Right cardiac atrium (tissue), 5 donors: ENCODE data around the gene CMTM2. TPM values are rescaled to one million over a fixed set of nuclear protein-coding genes. Genes with fewer than 3 reads are reported as not detected.
A peak's percentile ranks its signal among the peaks of the same experiment; 100 is the strongest.

ENCODE experiments used
- ATAC-seq, 2 donors: fragments of 200-7000 bp; cut with Tn5 transposase; one replicate each; pipeline versions ENCODE4 v1.8.0 to v1.9.1; 2020; ENCODE audit warnings: moderate library complexity in 2 of 2, mild to moderate bottlenecking in 1 of 2
- DNase-seq, 3 donors: peaks; one replicate each; pipeline ENCODE4 v3.0.0-alpha.2; 2020
- H3K27ac ChIP-seq: one replicate; pipeline ENCODE4 v1.5.1; 2013; ENCODE audit warnings: mild to moderate bottlenecking, low read length, control low read depth, moderate library complexity
- H3K27me3 ChIP-seq: one replicate; pipeline ENCODE4 v1.6.1; 2013; ENCODE audit not compliant: control insufficient read depth, insufficient read depth
- H3K4me1 ChIP-seq: one replicate; pipeline ENCODE4 v1.6.1; 2013; ENCODE audit warnings: low read length; ENCODE audit not compliant: control insufficient read depth, insufficient read depth
- H3K4me3 ChIP-seq: one replicate; pipeline ENCODE4 v1.5.1; 2013; ENCODE audit warnings: low read length, control low read depth
- H3K9me3 ChIP-seq: one replicate; pipeline ENCODE4 v1.6.1; 2013; ENCODE audit warnings: low read length; ENCODE audit not compliant: control insufficient read depth
- WGBS: extraction: QIAGEN DNeasy Blood & Tissue Kit; methylation state at CpG from one replicate; pipeline ENCODE4 v1.1.7; 2013; 5-methylcytosine and 5-hydroxymethylcytosine counted together
- intact Hi-C, 4 donors: fragments of 100-400 bp; cut with DNase I; formaldehyde crosslinking; loops; one replicate each; pipeline versions ENCODE4 v1.11.0 to v1.14.0; 2022 to 2023
- polyA plus RNA-seq: library from polyadenylated mRNA; stranded (reverse); fragments of 200-250 nt; gene quantifications from one replicate; pipeline ENCODE4 v1.2.3, GENCODE V29; 2013
- total RNA-seq, 4 donors: library from RNA; stranded (reverse); fragmentation: NEBNext Ultra II Directional; extraction: Animal tissue kit (Norgen Biotek cat#: 25700); gene quantifications; one replicate each; pipeline ENCODE4 v1.2.1, GENCODE V29; 2021
- donor health status: healthy with polysubstance abuse.
- donor health status: DM: no; HTN: yes; CAD: no.
- donor health status: DM: no; HTN: no; CAD: no.
- donor health status: DM: no; HTN: yes; CAD: no; lungs with severe emphysema.
- donor health status: DM: yes; HTN: yes; CAD: no.

CMTM2 gene
- total and polyA plus RNA-seq, 5 donors, result 0.47 TPM; not detected in 4

- no peaks in the 10 kb centered on the region for H3K9me3 ChIP-seq
- no peaks in the 10 kb centered on the region for H3K27me3 ChIP-seq
- H3K4me1 ChIP-seq, result no peaks in the 10 kb centered on the region
- WGBS, result 56% methylated on average over 3 of the region's 3 CpGs
- H3K4me3 ChIP-seq, result no peak overlapping the region
- ATAC-seq, result peak; percentile 57 to 69
- intact Hi-C loops, result no loop called here
- no peak for DNase-seq
- H3K27ac ChIP-seq, result no peak overlapping the region
These were observed 9.3 kb upstream of the CMTM2 start for GRCh38 chr16:66569827-66570405.

- no peak overlapping the region for H3K27ac ChIP-seq
- 53% methylated on average over 2 of the region's 2 CpGs for WGBS
- intact Hi-C loops, result no loop called here
- no peak overlapping the region for H3K4me3 ChIP-seq
- no peaks in the 10 kb centered on the region for H3K27me3 ChIP-seq
- no peak for ATAC-seq
- H3K4me1 ChIP-seq, result no peaks in the 10 kb centered on the region
- no peaks in the 10 kb centered on the region for H3K9me3 ChIP-seq
- no peak for DNase-seq
These were observed 6.9 kb upstream of the CMTM2 start for GRCh38 chr16:66572356-66572755.

GRCh38 chr16:66574081-66574480 is 5.2 kb upstream of the CMTM2 start:
- no peaks in the 10 kb centered on the region for H3K27me3 ChIP-seq
- intact Hi-C loops, result no loop called here
- no peak overlapping the region for H3K4me3 ChIP-seq
- no peaks in the 10 kb centered on the region for H3K4me1 ChIP-seq
- DNase-seq (no peak), ATAC-seq (no peak)
- 73% methylated on average over 1 of the region's 1 CpG for WGBS
- no peak overlapping the region for H3K27ac ChIP-seq
- H3K9me3 ChIP-seq, result no peaks in the 10 kb centered on the region

GRCh38 chr16:66574531-66574930 is 4.7 kb upstream of the CMTM2 start:
- Histone ChIP-seq H3K4me1 (no peaks in the 10 kb centered on the region), H3K4me3 (no peak overlapping the region), H3K27ac (no peak overlapping the region), H3K9me3 (no peaks in the 10 kb centered on the region), H3K27me3 (no peaks in the 10 kb centered on the region)
- ATAC-seq (no peak), DNase-seq (no peak)
- intact Hi-C loops, result no loop called here
- 88% methylated on average over 3 of the region's 3 CpGs for WGBS

GRCh38 chr16:66575060-66575459 is 4.2 kb upstream of the CMTM2 start:
- no peaks in the 10 kb centered on the region for H3K9me3 ChIP-seq
- intact Hi-C loops, result no loop called here
- ATAC-seq (no peak), DNase-seq (no peak)
- no peaks in the 10 kb centered on the region for H3K27me3 ChIP-seq
- H3K4me3 ChIP-seq, result no peak overlapping the region
- no peak overlapping the region for H3K27ac ChIP-seq
- 95% methylated on average over 3 of the region's 3 CpGs for WGBS
- no peaks in the 10 kb centered on the region for H3K4me1 ChIP-seq

GRCh38 chr16:66576296-66576695 is 3.0 kb upstream of the CMTM2 start:
- peak; percentile 29 to 56 for ATAC-seq
- Histone ChIP-seq H3K27ac (no peak overlapping the region), H3K4me1 (no peaks in the 10 kb centered on the region), H3K4me3 (no peak overlapping the region), H3K9me3 (no peaks in the 10 kb centered on the region), H3K27me3 (no peaks in the 10 kb centered on the region)
- DNase-seq, result peak in 1 of 3 donors; percentile 40
- intact Hi-C loops, result no loop called here
- 69% methylated on average over 5 of the region's 5 CpGs for WGBS

- Histone ChIP-seq H3K4me1 (peaks cover under 1% of the 10 kb centered on the region), H3K27ac (no peak overlapping the region), H3K4me3 (no peak overlapping the region), H3K9me3 (no peaks in the 10 kb centered on the region), H3K27me3 (no peaks in the 10 kb centered on the region)
- intact Hi-C loops, result no loop called here
- ATAC-seq (no peak), DNase-seq (no peak)
- WGBS, result 79% methylated on average over 4 of the region's 4 CpGs
These were observed 1.4 kb downstream of the CMTM2 start for GRCh38 chr16:66580605-66581209.

GRCh38 chr16:66581246-66581952 is 2.1 kb downstream of the CMTM2 start:
- ATAC-seq (no peak), DNase-seq (no peak)
- Histone ChIP-seq H3K4me3 (no peak overlapping the region), H3K9me3 (no peaks in the 10 kb centered on the region), H3K4me1 (peaks cover 3% of the 10 kb centered on the region), H3K27ac (no peak overlapping the region), H3K27me3 (no peaks in the 10 kb centered on the region)
- WGBS, result 74% methylated on average over 3 of the region's 3 CpGs
- intact Hi-C loops, result no loop called here

- peaks cover 3% of the 10 kb centered on the region for H3K4me1 ChIP-seq
- WGBS, result 53% methylated on average over 10 of the region's 10 CpGs
- no peak overlapping the region for H3K4me3 ChIP-seq
- no peaks in the 10 kb centered on the region for H3K27me3 ChIP-seq
- intact Hi-C loops, result no loop called here
- H3K9me3 ChIP-seq, result no peaks in the 10 kb centered on the region
- no peak overlapping the region for H3K27ac ChIP-seq
- ATAC-seq (peak; percentile 40 to 47), DNase-seq (peak in 1 of 3 donors; percentile 50)
These were observed 6.4 kb downstream of the CMTM2 start for GRCh38 chr16:66585481-66586239.

GRCh38 chr16:66587881-66588600 is 8.8 kb downstream of the CMTM2 start:
- intact Hi-C loops, result no loop called here
- Histone ChIP-seq H3K27me3 (no peaks in the 10 kb centered on the region), H3K27ac (no peak overlapping the region), H3K4me3 (no peak overlapping the region), H3K9me3 (no peaks in the 10 kb centered on the region), H3K4me1 (peaks cover 3% of the 10 kb centered on the region)
- WGBS, result 58% methylated on average over 7 of the region's 7 CpGs
- DNase-seq, result no peak
- ATAC-seq, result no peak
